ENCODE results near the gene C2CD4A.
A peak's percentile ranks its signal among the peaks of the same experiment; 100 is the strongest.

Gene C2CD4A

DNA sequence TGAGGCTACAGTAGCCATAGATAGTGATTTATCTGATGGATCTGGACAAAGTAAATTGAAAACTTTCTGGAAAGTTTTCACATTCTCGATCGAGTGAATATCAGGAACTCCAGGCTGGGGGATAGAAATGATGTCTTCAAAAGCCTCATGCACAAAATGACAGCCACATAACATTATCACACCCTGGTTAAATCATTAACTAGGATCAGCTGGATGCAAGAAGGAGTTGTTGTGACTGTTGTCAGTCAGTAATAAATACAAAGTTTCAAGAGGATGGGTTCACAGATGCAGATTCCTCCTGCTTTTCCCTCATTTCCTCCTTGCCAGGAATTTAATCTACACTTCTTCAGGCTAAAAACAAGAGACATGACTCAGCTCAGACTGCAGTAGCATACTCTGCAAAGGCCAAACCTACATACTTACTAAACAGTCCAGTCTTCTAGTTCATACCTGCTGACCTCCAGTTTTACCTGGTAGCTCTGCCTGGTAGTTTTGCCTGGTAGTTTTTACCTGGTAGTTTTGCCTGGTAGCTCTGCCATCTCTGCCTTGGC is 40.9 kb downstream of the C2CD4A start:
- H3K9me3 ChIP-seq (replicated peaks; ENCODE audit: low read length): no peaks in the 10 kb centered on the region
- no peak overlapping the region for H3K9ac ChIP-seq (ENCODE audit: low read depth, low read length)
- no peaks in the 10 kb centered on the region for H3K36me3 ChIP-seq (ENCODE audit: insufficient read depth, low read length)
- no peak overlapping the region for H3K4me2 ChIP-seq (ENCODE audit: low read length)
- H3K27me3 ChIP-seq (ENCODE audit: control insufficient read depth, insufficient read depth, low read length): no peaks in the 10 kb centered on the region
- H3K4me1 ChIP-seq (ENCODE audit: control insufficient read depth, insufficient read depth, low read length): peaks cover 36% of the 10 kb centered on the region
- no peak overlapping the region for H3K4me3 ChIP-seq (ENCODE audit: low read length)

DNA sequence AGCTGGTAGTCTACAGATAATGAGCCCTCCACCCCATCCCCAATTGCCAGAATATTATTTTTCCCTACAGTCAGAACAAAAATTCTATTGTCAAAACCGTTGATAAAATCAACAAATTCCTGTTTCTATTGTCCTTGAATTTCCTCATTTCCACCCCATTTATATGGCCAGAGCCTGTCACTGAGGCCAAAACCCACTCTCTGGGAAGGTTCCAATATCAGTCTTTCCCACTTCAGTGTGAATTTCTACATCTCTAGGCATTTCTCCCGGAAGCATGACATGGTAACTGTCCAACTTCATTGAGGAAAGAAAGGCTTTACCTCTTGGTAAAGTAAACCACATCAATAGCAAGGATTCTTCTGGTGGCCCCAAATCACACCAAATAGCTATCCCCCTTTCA is 41.6 kb downstream of the C2CD4A start:
- Histone ChIP-seq H3K4me2 (ENCODE audit: low read length) (no peak overlapping the region), H3K9ac (ENCODE audit: low read depth, low read length) (no peak overlapping the region), H3K9me3 (replicated peaks; ENCODE audit: low read length) (no peaks in the 10 kb centered on the region), H3K4me1 (ENCODE audit: control insufficient read depth, insufficient read depth, low read length) (peaks cover 42% of the 10 kb centered on the region), H3K36me3 (ENCODE audit: insufficient read depth, low read length) (no peaks in the 10 kb centered on the region), H3K27me3 (ENCODE audit: control insufficient read depth, insufficient read depth, low read length) (no peaks in the 10 kb centered on the region), H3K4me3 (ENCODE audit: low read length) (no peak overlapping the region)

DNA sequence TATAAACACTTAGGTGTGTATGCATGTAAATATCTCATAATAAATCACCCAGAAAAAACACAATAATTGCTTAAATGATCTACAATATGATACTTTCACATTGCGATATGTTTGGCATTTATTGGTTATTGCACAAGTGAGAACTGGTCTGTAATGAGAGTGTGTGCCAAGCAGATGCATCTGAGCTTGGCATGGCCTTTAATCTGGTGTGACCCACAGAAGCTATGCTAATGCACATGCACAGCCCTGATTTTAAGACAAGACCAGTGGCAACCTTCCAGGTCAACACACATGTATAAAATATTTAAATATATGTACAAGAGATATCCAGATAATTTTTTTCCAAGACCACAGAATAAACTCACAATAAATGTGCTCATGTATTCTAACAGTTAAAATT is 42.7 kb downstream of the C2CD4A start:
- Histone ChIP-seq H3K9me3 (replicated peaks; ENCODE audit: low read length) (no peaks in the 10 kb centered on the region), H3K4me1 (ENCODE audit: control insufficient read depth, insufficient read depth, low read length) (peaks cover 46% of the 10 kb centered on the region), H3K4me2 (ENCODE audit: low read length) (no peak overlapping the region), H3K4me3 (ENCODE audit: low read length) (no peak overlapping the region), H3K9ac (ENCODE audit: low read depth, low read length) (no peak overlapping the region), H3K36me3 (ENCODE audit: insufficient read depth, low read length) (no peaks in the 10 kb centered on the region), H3K27me3 (ENCODE audit: control insufficient read depth, insufficient read depth, low read length) (no peaks in the 10 kb centered on the region)

DNA sequence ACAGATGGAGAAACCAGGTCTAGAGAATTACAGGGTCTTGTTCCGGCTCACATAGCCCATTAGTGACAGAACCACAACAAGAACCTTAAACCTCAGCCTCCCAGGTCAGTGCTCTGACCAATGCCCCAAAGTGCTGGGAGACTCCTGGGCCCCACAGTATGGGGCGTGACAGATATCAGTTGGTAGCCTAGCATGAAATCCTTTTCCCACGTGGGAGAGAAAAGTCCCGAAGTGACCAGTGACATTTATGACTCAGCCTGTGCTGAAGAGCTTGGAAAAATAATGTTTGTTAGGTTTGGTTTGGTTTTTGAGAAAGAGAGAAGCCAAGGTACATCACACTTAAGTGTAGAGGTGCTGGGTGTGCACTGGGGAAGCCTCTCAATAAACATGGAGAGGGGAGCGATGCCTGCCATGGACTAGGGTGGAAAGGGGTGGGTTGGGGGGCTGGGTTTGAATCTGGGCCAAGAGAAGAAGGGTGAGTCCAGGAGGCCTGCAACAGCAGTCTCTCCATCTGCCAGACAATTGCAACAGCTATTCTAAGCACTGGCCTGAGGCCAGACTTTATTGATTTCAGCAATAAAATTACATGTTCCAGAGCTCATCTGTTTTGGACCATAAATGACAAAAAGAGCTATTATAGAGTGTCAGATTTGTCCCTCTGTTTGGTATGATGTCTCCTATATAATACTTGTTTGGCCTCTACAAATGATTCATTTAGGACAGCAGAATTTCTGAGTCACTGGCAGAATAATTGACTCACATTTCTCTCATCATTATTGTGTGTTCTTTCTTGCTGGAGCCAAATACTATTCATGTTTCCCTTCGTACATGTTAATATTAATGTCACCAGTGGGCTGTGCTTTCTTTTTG is 43.4 kb downstream of the C2CD4A start:
- Histone ChIP-seq H3K36me3 (ENCODE audit: insufficient read depth, low read length) (no peaks in the 10 kb centered on the region), H3K9ac (ENCODE audit: low read depth, low read length) (peak overlapping the region; percentile 7), H3K4me2 (ENCODE audit: low read length) (peak overlapping the region; percentile 59), H3K27me3 (ENCODE audit: control insufficient read depth, insufficient read depth, low read length) (no peaks in the 10 kb centered on the region), H3K4me1 (ENCODE audit: control insufficient read depth, insufficient read depth, low read length) (peaks cover 46% of the 10 kb centered on the region), H3K4me3 (ENCODE audit: low read length) (no peak overlapping the region), H3K9me3 (replicated peaks; ENCODE audit: low read length) (no peaks in the 10 kb centered on the region)

DNA sequence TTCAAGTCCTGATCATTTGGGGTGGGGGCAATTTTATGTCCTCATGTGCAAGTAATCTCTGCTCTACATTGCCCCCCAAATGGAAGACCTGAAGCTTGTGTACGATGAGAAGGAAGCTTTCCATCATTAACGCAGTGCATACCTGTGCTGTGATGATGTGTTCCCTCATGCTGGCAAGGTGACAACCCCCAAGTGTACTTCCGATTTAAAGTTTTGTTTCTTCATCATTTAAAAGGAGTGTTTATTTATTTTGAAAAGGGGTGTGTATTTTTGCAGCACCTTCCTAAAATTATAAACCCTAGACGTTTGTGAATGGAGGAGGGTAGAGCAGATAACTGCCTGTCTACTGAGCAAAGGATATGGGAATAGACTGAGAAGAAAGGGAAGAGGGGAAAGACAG is 45.3 kb downstream of the C2CD4A start:
- no peaks in the 10 kb centered on the region for H3K27me3 ChIP-seq (ENCODE audit: control insufficient read depth, insufficient read depth, low read length)
- H3K36me3 ChIP-seq (ENCODE audit: insufficient read depth, low read length): no peaks in the 10 kb centered on the region
- no peak overlapping the region for H3K9ac ChIP-seq (ENCODE audit: low read depth, low read length)
- no peaks in the 10 kb centered on the region for H3K9me3 ChIP-seq (replicated peaks; ENCODE audit: low read length)
- H3K4me2 ChIP-seq (ENCODE audit: low read length): no peak overlapping the region
- H3K4me3 ChIP-seq (ENCODE audit: low read length): no peak overlapping the region
- peaks cover 46% of the 10 kb centered on the region for H3K4me1 ChIP-seq (ENCODE audit: control insufficient read depth, insufficient read depth, low read length)

DNA sequence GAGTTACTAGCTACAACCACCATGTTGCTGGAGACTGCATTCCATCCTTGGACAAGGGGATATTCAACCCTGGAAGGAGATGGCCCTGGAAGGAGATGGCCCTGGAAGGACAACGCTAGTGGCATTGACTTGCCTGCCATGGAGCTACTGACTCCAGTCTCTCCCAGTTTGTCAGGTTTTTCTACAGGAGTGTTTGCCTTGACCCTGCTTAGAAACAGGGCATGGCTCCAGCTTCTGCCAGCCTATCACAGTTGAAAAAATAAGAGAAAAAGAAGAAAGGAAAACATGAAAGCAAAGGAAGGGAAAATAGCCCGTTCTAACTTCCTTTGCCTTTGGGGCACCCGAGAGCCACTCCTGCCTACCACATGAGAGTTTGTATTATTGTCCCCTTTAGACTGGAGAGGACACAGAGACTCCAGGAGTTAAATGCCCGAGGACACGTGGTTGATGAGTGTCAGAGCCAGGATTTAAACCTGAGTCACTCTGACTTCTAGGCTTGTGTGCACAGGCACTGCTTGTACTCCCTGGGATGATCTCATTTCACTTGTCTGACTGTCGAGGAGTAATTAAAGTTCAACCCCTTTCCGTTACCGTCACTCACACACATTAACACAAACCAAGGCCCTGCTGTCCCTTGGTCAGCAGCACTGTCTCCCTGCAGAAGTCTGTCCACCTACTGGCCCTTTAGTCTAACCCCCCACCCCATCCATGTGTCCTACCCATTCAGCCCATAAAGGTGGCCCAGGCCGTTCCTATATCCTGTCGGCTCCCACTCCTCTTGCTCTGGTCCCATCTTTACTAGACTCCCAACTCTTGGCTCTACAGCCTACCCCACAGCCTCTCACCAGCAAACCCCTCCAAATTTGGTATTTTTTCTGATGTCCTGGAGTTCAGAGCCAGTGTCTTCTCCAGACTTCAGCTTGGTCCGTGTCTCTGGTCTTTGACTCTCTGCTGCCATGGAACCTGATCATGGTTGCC is 46.1 kb downstream of the C2CD4A start:
- no peaks in the 10 kb centered on the region for H3K27me3 ChIP-seq (ENCODE audit: control insufficient read depth, insufficient read depth, low read length)
- no peak overlapping the region for H3K4me3 ChIP-seq (ENCODE audit: low read length)
- peaks cover 42% of the 10 kb centered on the region for H3K4me1 ChIP-seq (ENCODE audit: control insufficient read depth, insufficient read depth, low read length)
- peak overlapping the region; percentile 24 for H3K9ac ChIP-seq (ENCODE audit: low read depth, low read length)
- no peaks in the 10 kb centered on the region for H3K36me3 ChIP-seq (ENCODE audit: insufficient read depth, low read length)
- no peaks in the 10 kb centered on the region for H3K9me3 ChIP-seq (replicated peaks; ENCODE audit: low read length)
- peak overlapping the region; percentile 22 for H3K4me2 ChIP-seq (ENCODE audit: low read length)

DNA sequence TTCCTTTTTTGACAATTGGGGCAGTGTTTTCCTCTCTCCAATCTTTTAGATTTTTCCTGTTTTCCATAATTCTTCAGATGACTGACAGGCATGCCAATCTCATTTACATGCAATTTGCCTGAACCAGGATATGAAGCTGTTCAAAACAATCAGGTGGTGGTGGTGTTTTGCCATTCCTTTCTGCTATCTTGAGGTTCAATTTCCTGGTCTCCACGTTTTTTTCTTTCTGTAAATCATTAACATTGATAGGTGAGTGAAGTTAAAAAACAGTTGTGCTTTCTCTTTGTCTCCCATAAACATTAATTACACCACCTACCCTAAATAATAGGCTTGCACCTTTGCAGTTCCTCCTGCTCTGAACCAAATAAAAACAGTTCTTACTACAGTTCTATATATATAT is 49.1 kb downstream of the C2CD4A start:
- Histone ChIP-seq H3K4me1 (ENCODE audit: control insufficient read depth, insufficient read depth, low read length) (peaks cover 45% of the 10 kb centered on the region), H3K36me3 (ENCODE audit: insufficient read depth, low read length) (no peaks in the 10 kb centered on the region), H3K9ac (ENCODE audit: low read depth, low read length) (no peak overlapping the region), H3K4me2 (ENCODE audit: low read length) (no peak overlapping the region), H3K4me3 (ENCODE audit: low read length) (no peak overlapping the region), H3K27me3 (ENCODE audit: control insufficient read depth, insufficient read depth, low read length) (no peaks in the 10 kb centered on the region), H3K9me3 (replicated peaks; ENCODE audit: low read length) (no peaks in the 10 kb centered on the region)

DNA sequence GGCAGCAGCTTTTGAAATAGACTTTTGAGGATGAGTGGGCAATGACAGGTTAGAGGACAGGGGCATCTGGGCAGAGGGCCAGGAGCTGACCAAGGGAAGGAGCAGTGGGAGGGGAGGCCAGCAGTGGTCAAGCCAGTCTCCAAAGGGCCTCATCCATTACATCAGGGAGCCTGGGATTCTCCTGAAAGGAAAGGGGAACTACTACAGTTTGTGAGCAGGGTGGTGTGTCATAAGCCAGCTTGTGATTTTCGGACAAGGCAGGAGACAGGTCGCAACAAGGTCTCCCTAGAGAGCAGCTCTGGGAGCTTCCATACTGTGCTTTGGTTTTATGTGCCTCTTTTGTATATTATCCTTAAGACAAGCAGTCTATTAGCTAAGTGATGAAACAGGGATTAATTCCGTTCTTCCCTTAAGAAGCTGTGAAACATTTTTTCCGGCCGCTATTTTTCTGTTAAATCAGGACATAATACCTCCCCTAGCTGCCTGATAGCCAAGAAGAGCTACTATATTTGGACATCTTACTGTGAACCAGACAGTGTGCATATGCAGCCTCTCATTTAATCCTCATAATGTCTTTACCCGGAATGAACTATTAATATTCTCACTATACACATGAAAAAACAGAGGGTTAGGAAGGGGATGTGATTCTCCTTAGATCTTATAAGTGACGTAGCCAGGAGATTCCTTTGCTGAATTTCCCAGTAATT is 51.9 kb downstream of the C2CD4A start:
- H3K4me3 ChIP-seq (ENCODE audit: low read length): peak overlapping the region; percentile 46
- H3K4me1 ChIP-seq (ENCODE audit: control insufficient read depth, insufficient read depth, low read length): peaks cover 23% of the 10 kb centered on the region
- peak overlapping the region; percentile 44 for H3K9ac ChIP-seq (ENCODE audit: low read depth, low read length)
- no peaks in the 10 kb centered on the region for H3K9me3 ChIP-seq (replicated peaks; ENCODE audit: low read length)
- H3K4me2 ChIP-seq (ENCODE audit: low read length): peak overlapping the region; percentile 77
- no peaks in the 10 kb centered on the region for H3K36me3 ChIP-seq (ENCODE audit: insufficient read depth, low read length)
- no peaks in the 10 kb centered on the region for H3K27me3 ChIP-seq (ENCODE audit: control insufficient read depth, insufficient read depth, low read length)

DNA sequence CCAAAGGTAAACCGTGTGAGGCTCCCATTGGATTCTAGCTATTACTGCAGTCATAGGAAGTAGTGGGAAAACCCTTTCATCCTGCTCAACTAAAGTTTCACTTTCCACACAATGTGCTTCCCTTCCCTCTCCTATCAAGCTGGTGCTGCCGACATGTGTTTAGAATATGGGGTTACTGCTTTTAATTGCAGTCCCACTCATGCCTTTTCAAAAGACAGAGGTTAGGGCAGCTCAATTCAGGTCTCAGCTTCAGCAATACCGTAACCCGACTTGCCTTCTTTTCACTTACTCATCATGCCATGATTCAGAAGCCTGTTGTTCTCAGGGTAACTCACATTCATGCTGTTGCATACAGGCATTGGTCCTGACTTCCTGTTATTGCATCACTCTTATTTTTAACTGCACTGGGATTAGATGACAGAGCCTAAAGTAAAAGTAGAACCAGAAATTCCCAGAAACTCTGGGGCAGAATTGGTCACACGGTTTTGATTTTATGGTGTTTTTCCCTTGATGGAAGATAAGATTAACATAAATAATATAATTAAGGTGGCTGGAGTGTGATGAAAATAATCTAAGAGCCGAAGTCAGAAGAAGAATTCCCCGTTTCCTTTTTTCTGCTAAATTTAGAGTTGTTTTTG is 52.6 kb downstream of the C2CD4A start:
- Histone ChIP-seq H3K4me3 (ENCODE audit: low read length) (peak overlapping the region; percentile 46), H3K9me3 (replicated peaks; ENCODE audit: low read length) (no peaks in the 10 kb centered on the region), H3K27me3 (ENCODE audit: control insufficient read depth, insufficient read depth, low read length) (no peaks in the 10 kb centered on the region), H3K9ac (ENCODE audit: low read depth, low read length) (peak overlapping the region; percentile 53), H3K36me3 (ENCODE audit: insufficient read depth, low read length) (no peaks in the 10 kb centered on the region), H3K4me2 (ENCODE audit: low read length) (peak overlapping the region; percentile 77), H3K4me1 (ENCODE audit: control insufficient read depth, insufficient read depth, low read length) (peaks cover 29% of the 10 kb centered on the region)

DNA sequence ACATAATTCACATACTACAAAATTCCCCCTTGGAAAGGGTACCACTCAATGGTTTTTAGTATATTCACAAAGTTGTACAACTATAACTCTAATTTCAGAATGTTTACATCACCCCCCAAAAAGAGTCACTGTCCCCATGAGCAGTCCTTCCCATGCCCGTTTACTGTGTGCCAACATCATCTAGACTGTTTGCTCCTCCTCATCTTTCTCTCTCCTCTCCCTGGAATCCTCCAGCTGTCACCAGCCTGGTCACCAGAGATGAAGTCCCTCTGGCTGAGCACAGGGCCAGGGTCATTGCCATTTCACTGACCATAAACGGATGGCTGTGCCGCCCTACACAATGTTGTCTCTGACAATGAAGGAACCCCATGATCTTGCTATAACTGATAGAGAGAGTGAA is 53.1 kb downstream of the C2CD4A start:
- Histone ChIP-seq H3K36me3 (ENCODE audit: insufficient read depth, low read length) (no peaks in the 10 kb centered on the region), H3K9ac (ENCODE audit: low read depth, low read length) (peak overlapping the region; percentile 53), H3K27me3 (ENCODE audit: control insufficient read depth, insufficient read depth, low read length) (no peaks in the 10 kb centered on the region), H3K4me2 (ENCODE audit: low read length) (peak overlapping the region; percentile 77), H3K4me3 (ENCODE audit: low read length) (no peak overlapping the region), H3K9me3 (replicated peaks; ENCODE audit: low read length) (no peaks in the 10 kb centered on the region), H3K4me1 (ENCODE audit: control insufficient read depth, insufficient read depth, low read length) (peaks cover 34% of the 10 kb centered on the region)
